Endometrium (tissue), 2 donors: Measurements from ENCODE around the gene KLK5.
"Not testable (repeated sequence)": the region's sequence is repeated elsewhere in the genome, so short reads cannot be mapped to it uniquely, and the experiment has no call there.

Source experiments
- FAIRE-seq: peaks from 2 replicates; lab custom pipeline; 2012; peaks lifted over from hg19 to GRCh38; lab: Jason Lieb, UNC
- donor health status: control.
- donor health status: control.

KLK5 gene, protein sequence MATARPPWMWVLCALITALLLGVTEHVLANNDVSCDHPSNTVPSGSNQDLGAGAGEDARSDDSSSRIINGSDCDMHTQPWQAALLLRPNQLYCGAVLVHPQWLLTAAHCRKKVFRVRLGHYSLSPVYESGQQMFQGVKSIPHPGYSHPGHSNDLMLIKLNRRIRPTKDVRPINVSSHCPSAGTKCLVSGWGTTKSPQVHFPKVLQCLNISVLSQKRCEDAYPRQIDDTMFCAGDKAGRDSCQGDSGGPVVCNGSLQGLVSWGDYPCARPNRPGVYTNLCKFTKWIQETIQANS

DNA sequence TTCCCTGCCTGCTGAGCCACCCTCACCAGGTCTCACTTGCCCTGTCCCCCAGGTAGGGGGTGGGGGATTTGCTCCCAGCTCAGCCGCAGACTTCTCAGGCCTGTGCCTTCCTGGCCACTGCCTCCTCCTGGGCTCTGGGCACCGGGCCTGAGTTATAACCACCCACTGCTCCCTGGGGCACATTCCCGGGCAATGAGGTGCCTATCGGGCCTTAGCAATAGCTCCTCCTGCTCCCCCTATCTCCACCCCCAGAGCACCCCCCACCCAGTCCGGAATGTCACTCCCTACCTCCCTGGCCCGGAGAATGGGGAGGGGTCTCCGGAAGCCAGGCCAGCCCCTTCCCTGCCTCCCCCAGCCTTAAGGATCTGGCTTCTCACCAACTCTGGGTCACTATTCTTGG is at the start of gene KLK5:
TSS of gene KLK5 (minus strand) at position 129 of the 400 bp plus-strand sequence. CDS start 381 bp downstream, outside the sequence.
- no peak for FAIRE-seq

- no peak for FAIRE-seq
Observed at GRCh38 chr19:51002089-51002532, 49.3 kb upstream of the KLK5 start.

DNA sequence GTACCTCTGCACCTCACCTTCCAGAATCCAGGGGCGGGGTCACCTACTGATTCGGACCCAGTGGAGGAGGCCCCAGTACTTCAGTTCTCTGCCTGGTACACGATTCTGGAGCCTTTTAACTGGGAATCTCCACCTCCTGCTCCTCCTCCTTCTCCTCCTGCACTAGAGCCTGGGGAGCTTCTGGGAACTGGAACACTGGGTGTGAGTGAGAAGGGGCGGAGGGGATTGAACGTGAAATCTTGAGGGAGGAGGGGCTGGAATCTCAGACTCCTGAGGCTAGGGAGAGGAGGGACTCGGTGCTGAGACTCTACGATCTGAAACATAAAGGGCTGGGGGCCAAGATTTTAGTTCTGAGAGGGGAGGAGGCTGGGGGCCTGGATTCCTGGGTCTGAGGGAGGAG is 48.7 kb upstream of the KLK5 start, which contains the start of gene KLK8:
TSS of gene KLK8 (minus strand) at position 90 of the 400 bp plus-strand sequence. CDS start 437 bp downstream, outside the sequence.
- peak; percentile 35 for FAIRE-seq

- no peak for FAIRE-seq
Observed at GRCh38 chr19:51000981-51001380, 48.1 kb upstream of the KLK5 start.

- no peak for FAIRE-seq
Observed at GRCh38 chr19:51000426-51000825, 47.6 kb upstream of the KLK5 start.

- FAIRE-seq = no peak
Observed at GRCh38 chr19:50998686-50999085, 45.8 kb upstream of the KLK5 start.

DNA sequence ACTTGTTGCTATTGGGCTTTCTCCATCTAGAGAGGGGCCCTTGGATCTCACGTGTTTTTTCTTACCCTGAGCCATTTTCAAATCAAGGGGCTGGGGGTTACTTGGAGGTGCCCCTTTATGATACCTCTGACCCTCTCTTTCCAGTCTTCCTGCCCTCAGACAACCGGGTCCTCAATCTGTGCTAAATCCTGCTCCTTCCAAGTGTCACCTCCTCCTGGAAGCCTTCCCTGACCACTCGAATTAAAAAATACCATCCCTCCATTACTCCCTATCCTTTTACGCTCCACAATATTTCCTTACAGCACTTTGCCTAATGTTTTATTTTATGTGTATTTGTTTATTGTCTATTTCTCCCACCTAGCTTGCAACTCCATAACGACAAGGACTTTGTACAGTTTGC is 45.2 kb upstream of the KLK5 start:
- FAIRE-seq = no peak

GRCh38 chr19:50994129-50994528 is 41.3 kb upstream of the KLK5 start:
- FAIRE-seq = no peak

- no peak for FAIRE-seq
Observed at GRCh38 chr19:50992666-50993035, 39.8 kb upstream of the KLK5 start.

- not testable (repeated sequence) for FAIRE-seq
Observed at GRCh38 chr19:50984416-50984815, 31.6 kb upstream of the KLK5 start.

DNA sequence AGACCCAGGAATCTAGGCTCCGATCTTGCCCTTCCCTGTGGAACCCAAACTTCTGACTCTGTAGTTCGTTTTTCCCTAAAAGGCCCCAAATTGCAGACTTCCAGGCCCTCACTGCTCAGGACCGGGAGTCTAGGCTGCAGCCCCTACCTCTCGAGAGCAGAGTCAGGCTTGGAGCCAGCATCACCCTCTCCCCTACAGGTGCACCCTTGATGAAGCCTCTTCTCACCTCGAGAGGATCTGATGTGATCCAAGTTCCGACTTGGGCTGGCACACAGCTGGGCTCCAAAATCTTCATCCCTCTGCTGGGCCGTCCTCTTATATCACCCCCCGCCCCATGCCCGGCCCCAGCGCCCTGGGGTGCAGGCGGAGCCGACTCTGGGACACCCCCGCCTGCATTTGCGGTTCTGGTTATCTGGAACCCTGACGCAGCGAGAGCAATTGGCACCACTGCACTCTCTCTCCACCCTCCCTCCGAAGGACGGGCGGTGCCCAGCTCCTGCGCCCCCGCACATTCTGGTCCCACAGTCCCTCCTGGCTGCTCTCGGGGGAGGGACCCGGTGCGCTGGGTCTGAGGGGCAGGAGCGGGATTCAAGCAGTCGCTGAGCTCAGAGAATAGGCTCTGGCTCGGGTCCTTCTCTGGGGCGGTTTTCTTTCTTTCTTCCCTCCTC is 30.9 kb upstream of the KLK5 start, which contains the start of gene KLK7:
TSS of gene KLK7 (minus strand) at position 293 of the 668 bp plus-strand sequence. CDS start 1,518 bp downstream, outside the sequence.
- FAIRE-seq = no peak

DNA sequence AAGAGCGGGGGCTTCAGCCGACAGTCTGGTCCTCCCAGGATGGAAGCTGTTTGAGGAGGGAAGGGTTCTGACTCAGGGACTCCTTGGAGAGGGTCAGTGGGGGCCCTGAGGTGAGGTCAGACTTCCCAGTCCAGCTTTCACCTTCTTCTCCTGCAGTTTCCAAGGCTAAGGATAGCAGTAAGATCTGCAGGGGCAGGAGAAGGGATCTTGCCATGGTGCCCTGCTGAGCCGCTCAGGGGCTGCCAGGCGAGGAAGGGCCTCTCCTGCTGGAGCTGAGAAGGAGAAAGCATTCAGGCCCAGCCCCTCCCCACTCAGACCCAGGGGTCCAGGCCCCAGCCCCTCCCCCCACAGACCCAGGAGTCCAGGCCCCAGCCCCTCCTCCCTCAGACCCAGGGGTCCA is 29.3 kb upstream of the KLK5 start:
- FAIRE-seq = no peak

- no peak for FAIRE-seq
Observed at GRCh38 chr19:50981587-50982146, 28.8 kb upstream of the KLK5 start.

DNA sequence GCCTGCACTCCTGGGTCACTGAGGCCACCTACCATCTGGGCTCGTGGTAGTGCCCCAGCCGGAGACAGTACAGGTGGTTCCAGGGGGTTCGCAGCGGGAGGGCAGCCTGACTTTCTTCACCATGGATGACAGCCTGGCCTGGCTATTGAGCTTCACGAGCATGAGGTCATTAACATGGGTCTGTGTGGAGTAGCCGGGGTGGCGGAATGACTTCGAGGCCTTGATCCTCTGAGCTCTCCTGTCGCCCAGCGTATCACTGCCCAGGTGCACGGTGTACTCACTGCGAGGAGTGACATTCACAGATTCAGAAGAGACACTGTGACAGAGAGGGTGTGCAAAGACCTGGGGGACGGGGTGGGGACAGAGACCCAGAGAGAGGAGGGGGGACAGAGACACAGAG is 27.4 kb upstream of the KLK5 start:
- FAIRE-seq = no peak

GRCh38 chr19:50979758-50980157 is 26.9 kb upstream of the KLK5 start:
- no peak for FAIRE-seq

- no peak for FAIRE-seq
Observed at GRCh38 chr19:50978772-50979390, 26.0 kb upstream of the KLK5 start.

- no peak for FAIRE-seq
Observed at GRCh38 chr19:50977626-50978025, 24.8 kb upstream of the KLK5 start.

DNA sequence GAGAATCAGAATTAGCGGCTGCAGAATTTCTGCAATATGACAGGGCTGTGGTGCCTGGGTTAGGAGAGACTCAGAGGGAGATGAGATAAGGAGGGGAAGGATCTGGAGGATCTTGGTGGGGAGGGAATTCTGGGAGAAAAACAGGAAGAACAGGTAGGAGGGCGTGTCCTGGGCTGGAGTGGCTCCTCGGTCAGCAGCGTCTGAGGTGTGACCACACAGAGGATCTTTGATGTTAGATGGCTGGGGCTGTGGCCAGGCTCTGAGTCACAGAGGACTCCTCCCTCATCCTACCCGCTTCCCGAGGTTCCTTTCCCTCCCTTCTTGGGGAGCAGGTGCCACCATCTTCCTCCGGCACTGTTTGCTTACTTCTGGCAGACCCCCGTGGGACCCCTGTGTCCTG is 22.9 kb upstream of the KLK5 start:
- no peak for FAIRE-seq

DNA sequence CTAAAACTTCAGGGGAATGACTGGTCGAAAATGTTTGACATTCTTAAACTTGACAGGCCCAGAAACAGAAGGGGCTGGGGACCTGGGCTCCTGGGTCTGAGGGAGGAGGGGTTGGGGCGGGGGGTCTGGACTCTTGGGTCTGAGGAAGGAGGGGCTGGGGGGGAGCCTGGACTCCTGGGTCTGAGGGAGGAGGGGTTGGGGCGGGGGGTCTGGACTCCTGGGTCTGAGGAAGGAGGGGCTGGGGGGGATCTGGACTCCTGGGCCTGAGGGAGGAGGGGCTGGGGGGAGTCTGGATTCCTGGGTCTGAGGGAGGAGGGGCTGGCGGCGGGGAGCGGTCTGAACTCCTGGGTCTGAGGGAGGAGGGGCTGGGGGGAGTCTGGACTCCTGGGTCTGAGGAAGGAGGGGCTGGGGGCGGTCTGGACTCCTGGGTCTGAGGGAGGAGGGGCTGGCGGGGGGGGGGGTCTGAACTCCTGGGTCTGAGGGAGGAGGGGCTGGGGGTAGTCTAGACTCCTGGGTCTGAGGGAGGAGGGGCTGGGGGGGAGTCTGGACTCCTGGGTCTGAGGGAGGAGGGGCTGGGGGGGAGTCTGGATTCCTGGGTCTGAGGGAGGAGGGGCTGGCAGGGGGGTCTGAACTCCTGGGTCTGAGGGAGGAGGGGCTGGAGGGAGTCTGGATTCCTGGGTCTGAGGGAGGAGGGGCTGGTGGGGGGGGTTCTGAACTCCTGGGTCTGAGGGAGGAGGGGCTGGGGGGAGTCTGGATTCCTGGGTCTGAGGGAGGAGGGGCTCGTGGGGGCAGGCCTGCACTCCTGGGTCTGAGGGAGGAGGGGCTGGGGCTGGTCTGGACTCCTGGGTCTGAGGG is 22.1 kb upstream of the KLK5 start:
- FAIRE-seq = no peak

GRCh38 chr19:50972795-50973376 is 20.0 kb upstream of the KLK5 start:
- no peak for FAIRE-seq

- not testable (repeated sequence) for FAIRE-seq
Observed at GRCh38 chr19:50969810-50970209, 17.0 kb upstream of the KLK5 start.

- FAIRE-seq = no peak
Observed at GRCh38 chr19:50969413-50969760, 16.5 kb upstream of the KLK5 start, which contains the start of gene KLK6. Gene KLK6, minus strand, starts transcription at chr19:50969591. Its CDS starts 1,487 bp downstream, at chr19:50968104.
